SK-N-SH treated with all-trans-retinoic acid at 6 μM for 48 hours (cell line): ENCODE measurements around the gene ZBTB24.

Experiments used
- CREB5 ChIP-seq: fragments of 250-450 bp; sonication (Bioruptor Pico); IDR thresholded peaks from 2 replicates; pipeline ENCODE4 v1.5.1; 2020; ENCODE audit warnings: low read depth, mild to moderate bottlenecking, moderate library complexity
- CSRNP3 ChIP-seq: fragments of 250-450 bp; sonication (Bioruptor Pico); IDR thresholded peaks from 2 replicates; pipeline ENCODE4 v1.5.1; 2021; ENCODE audit warnings: mild to moderate bottlenecking, moderate library complexity
- ISL1 ChIP-seq: fragments of 250-450 bp; sonication (Bioruptor Pico); IDR thresholded peaks from 2 replicates; pipeline ENCODE4 v2.1.2; 2022; ENCODE audit warnings: mild to moderate bottlenecking, moderate library complexity
- PATZ1 ChIP-seq: fragments of 250-450 bp; sonication (Bioruptor Pico); IDR thresholded peaks from 2 replicates; pipeline ENCODE4 v1.8.0; 2020; ENCODE audit warnings: mild to moderate bottlenecking, moderate library complexity, borderline replicate concordance
- ZNF70 ChIP-seq: fragments of 450-650 bp; formaldehyde crosslinking; IDR thresholded peaks from 2 replicates; pipeline ENCODE4 v1.5.0; 2020; ENCODE audit warnings: mild to moderate bottlenecking, moderate library complexity

- TF ChIP-seq CSRNP3 (CRISPR knock-in tag): no peak
- TF ChIP-seq ZNF70: no peak
- TF ChIP-seq PATZ1 (CRISPR knock-in tag): no peak
- TF ChIP-seq CREB5: no peak
- no peak for TF ChIP-seq ISL1 (CRISPR knock-in tag)
These were observed 29.3 kb upstream of the ZBTB24 start for GRCh38 chr6:109512271-109512817.
